Measurements from ENCODE around the gene ZP1. TPM values are rescaled to one million over a fixed set of nuclear protein-coding genes. Genes with fewer than 3 reads are reported as not detected.

Gene ZP1
- total and polyA plus RNA-seq, 10 of the 15 experiments (the other 5 are each of a cell fraction or from before 2014, with no cell fraction given): not detected

DNA sequence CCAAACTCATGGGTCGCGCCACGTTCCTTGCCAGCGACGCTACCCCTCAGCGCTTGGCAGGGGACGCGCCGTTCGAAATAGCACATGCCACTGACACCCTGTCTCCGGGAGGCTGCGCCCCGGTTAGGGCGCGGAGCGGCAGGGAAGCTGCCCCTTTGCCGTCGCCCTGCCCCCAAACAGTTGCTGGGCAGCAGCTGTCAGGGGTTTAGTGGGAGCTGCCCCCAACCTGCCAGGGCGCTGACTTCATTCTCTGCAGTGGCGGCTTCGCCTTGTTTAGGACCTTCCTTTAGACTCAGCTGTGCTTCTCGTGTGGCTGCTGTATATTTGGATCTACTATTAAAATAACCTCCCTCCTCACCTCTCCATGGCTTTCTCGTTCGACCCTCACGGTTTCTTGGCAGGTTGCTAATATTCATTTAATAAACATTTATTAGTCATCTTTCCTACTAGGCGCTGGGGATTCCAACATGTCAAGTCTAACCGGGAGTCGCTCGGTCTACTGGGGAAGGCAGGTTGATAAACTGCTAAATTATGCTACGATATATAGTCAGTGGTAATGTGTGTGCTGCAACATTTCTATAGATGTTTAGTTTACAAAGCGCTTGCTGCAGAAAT, 47.4 kb downstream of the ZP1 start:
- peaks cover 0 to 6% of the 10 kb centered on the region in 2 experiments; a peak in 2 of 4 replicates for H3K36me3 ChIP-seq (ENCODE audit: control insufficient read depth in 2 of 2, insufficient read depth in 2 of 2, low read length in 1 of 2)
- ChIA-PET CTCF (interaction anchor here (0.8 to 4.5 kb wide), 28 partner anchors 9 to 478 kb away, joined by 3 to 46 read pairs (median 7); partner anchors contain the start of genes PRPF19, TMEM132A and TMEM216), RAD21 (ENCODE audit: unreplicated experiment) (interaction anchor here (0.5 to 5.9 kb wide), 30 partner anchors 9 to 884 kb away, joined by 3 to 43 read pairs (median 4); partner anchors contain the start of genes PRPF19 and TMEM132A), SMC1A (ENCODE audit: uncharacterized antibody, unreplicated experiment) (interaction anchor here (0.6 to 5.9 kb wide), 26 partner anchors 9 to 478 kb away, joined by 3 to 76 read pairs (median 8); partner anchors contain the start of genes CD6, MS4A1, PRPF19 and SLC15A3), POLR2A (interaction anchor here (0.6 to 3.2 kb wide), 16 partner anchors 9 to 1299 kb away, joined by 3 to 11 read pairs (median 3); partner anchors contain the start of gene OSBP)
- H3K27me3 ChIP-seq (replicated peaks in 1 of 2; ENCODE audit: control insufficient read depth in 2 of 2, insufficient read depth in 2 of 2, low read length in 1 of 2): no peaks in the 10 kb centered on the region
- H3K4me1 ChIP-seq (ENCODE audit: control insufficient read depth, insufficient read depth, low read length): peaks cover 58% of the 10 kb centered on the region
- H2AFZ ChIP-seq (ENCODE audit: control insufficient read depth, low read depth, low read length): peak overlapping the region; percentile 100
- in situ Hi-C loops (cut with MboI) (no loop called here), intact Hi-C loops (cut with micrococcal nuclease; ENCODE audit: unreplicated experiment) (loop anchor here (2.0 kb wide), 2 partner anchors 38 to 146 kb away; partner anchors contain the start of gene SLC15A3)
- DNase-seq (ENCODE audit: low read depth, low spot score) (no peak), ATAC-seq (peak; percentile 31), FAIRE-seq (no peak)
- peaks cover 38% of the 10 kb centered on the region for H3K79me2 ChIP-seq (ENCODE audit: control insufficient read depth, insufficient read depth, low read length)
- WGBS (ENCODE audit: insufficient coverage, insufficient replicate concordance, low lambda C conversion rate, missing lambda C conversion rate): under 1% methylated on average over 31 of the region's 31 CpGs
- no TSS peak for BruUV-seq (replicated peaks)
- H4K20me1 ChIP-seq (ENCODE audit: control insufficient read depth, insufficient read depth): no peaks in the 10 kb centered on the region
- peak overlapping the region; percentile 94 for H3K27ac ChIP-seq (ENCODE audit: control insufficient read depth, insufficient read depth)
- peak overlapping the region; percentile 99 for H3K4me2 ChIP-seq (ENCODE audit: control insufficient read depth, insufficient read depth)
- peak overlapping the region; percentile 82 for H3K4me3 ChIP-seq
- H3K9me3 ChIP-seq (replicated peaks; ENCODE audit: control insufficient read depth, insufficient read depth, low read length): no peaks in the 10 kb centered on the region
- peak overlapping the region; percentile 85 for H3K9ac ChIP-seq (ENCODE audit: control insufficient read depth, insufficient read depth, low read length)
- TF ChIP-seq TARDBP (IDR thresholded peaks at IDR 0.05; ENCODE audit: borderline replicate concordance) (no peak), SIN3A (IDR thresholded peaks at IDR 0.05; ENCODE audit: low read depth, low read length) (0 out of 2 replicates have a peak, but pooled peaks have one; percentile 11), MEF2B (IDR thresholded peaks at IDR 0.05; ENCODE audit: partially characterized antibody, poor library complexity, severe bottlenecking) (peak; percentile 6), CBX3 (IDR thresholded peaks at IDR 0.05; ENCODE audit: borderline replicate concordance, low read depth) (no peak), BCL11A (IDR thresholded peaks at IDR 0.05; ENCODE audit: low read depth, low read length) (no peak), RBBP5 (conservative IDR thresholded peaks at IDR 0.05) (no peak), NR2C1 (IDR thresholded peaks at IDR 0.05) (no peak), RUNX3 (IDR thresholded peaks at IDR 0.05; ENCODE audit: low read length) (no peak), TAF1 (IDR thresholded peaks at IDR 0.05; ENCODE audit: borderline replicate concordance, low read depth, low read length) (no peak), RELA (IDR thresholded peaks at IDR 0.05; ENCODE audit: borderline replicate concordance, partially characterized antibody) (no peak), ZNF622 (IDR thresholded peaks at IDR 0.05) (no peak), MYC (IDR thresholded peaks at IDR 0.05; ENCODE audit: insufficient read depth, insufficient read length, insufficient replicate concordance, low read length, severe bottlenecking) (no peak), MXI1 (IDR thresholded peaks at IDR 0.05; ENCODE audit: low read depth, low read length) (peak; percentile 20; the same call in 1 of the 2 replicates), TCF12 (IDR thresholded peaks at IDR 0.05; ENCODE audit: low read depth, low read length) (0 out of 2 replicates have a peak, but pooled peaks have one; percentile 4), SMC3 (IDR thresholded peaks at IDR 0.05; ENCODE audit: borderline replicate concordance, low read length) (no peak)
- TF ChIP-seq, protein P1, sequence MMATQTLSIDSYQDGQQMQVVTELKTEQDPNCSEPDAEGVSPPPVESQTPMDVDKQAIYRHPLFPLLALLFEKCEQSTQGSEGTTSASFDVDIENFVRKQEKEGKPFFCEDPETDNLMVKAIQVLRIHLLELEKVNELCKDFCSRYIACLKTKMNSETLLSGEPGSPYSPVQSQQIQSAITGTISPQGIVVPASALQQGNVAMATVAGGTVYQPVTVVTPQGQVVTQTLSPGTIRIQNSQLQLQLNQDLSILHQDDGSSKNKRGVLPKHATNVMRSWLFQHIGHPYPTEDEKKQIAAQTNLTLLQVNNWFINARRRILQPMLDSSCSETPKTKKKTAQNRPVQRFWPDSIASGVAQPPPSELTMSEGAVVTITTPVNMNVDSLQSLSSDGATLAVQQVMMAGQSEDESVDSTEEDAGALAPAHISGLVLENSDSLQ (IDR thresholded peaks at IDR 0.05): peak; percentile 28; the same call in 1 of the 2 replicates
- TF ChIP-seq, protein P2, sequence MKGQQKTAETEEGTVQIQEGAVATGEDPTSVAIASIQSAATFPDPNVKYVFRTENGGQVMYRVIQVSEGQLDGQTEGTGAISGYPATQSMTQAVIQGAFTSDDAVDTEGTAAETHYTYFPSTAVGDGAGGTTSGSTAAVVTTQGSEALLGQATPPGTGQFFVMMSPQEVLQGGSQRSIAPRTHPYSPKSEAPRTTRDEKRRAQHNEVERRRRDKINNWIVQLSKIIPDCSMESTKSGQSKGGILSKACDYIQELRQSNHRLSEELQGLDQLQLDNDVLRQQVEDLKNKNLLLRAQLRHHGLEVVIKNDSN (IDR thresholded peaks at IDR 0.05; ENCODE audit: borderline replicate concordance, extremely low read length, insufficient read depth, low read depth, low read length): peak; percentile 13
- TF ChIP-seq, protein P3, sequence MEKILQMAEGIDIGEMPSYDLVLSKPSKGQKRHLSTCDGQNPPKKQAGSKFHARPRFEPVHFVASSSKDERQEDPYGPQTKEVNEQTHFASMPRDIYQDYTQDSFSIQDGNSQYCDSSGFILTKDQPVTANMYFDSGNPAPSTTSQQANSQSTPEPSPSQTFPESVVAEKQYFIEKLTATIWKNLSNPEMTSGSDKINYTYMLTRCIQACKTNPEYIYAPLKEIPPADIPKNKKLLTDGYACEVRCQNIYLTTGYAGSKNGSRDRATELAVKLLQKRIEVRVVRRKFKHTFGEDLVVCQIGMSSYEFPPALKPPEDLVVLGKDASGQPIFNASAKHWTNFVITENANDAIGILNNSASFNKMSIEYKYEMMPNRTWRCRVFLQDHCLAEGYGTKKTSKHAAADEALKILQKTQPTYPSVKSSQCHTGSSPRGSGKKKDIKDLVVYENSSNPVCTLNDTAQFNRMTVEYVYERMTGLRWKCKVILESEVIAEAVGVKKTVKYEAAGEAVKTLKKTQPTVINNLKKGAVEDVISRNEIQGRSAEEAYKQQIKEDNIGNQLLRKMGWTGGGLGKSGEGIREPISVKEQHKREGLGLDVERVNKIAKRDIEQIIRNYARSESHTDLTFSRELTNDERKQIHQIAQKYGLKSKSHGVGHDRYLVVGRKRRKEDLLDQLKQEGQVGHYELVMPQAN (conservative IDR thresholded peaks at IDR 0.05): 0 out of 2 replicates have a peak, but pooled peaks have one; percentile 5
- TF ChIP-seq, protein P4, sequence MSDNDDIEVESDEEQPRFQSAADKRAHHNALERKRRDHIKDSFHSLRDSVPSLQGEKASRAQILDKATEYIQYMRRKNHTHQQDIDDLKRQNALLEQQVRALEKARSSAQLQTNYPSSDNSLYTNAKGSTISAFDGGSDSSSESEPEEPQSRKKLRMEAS (IDR thresholded peaks at IDR 0.05; ENCODE audit: low read depth, low read length): peak; percentile 44; the same call in 1 of the 2 replicates
